ENCODE data around the gene LLCFC1.

The LLCFC1 gene

GRCh38 chr7:142950235-142950634, 11.0 kb downstream of the LLCFC1 start:
- FAIRE-seq, result no peak
- TF ChIP-seq TAF1 (IDR thresholded peaks at IDR 0.05; ENCODE audit: borderline replicate concordance, low read depth, low read length), result no peak
- no peak for TF ChIP-seq POLR2A (IDR thresholded peaks at IDR 0.05; ENCODE audit: low read depth, low read length)
- no peak for TF ChIP-seq POLR2AphosphoS5 (IDR thresholded peaks at IDR 0.05; ENCODE audit: low read depth, low read length)
- no peak for DNase-seq (ENCODE audit: insufficient read length)

DNA sequence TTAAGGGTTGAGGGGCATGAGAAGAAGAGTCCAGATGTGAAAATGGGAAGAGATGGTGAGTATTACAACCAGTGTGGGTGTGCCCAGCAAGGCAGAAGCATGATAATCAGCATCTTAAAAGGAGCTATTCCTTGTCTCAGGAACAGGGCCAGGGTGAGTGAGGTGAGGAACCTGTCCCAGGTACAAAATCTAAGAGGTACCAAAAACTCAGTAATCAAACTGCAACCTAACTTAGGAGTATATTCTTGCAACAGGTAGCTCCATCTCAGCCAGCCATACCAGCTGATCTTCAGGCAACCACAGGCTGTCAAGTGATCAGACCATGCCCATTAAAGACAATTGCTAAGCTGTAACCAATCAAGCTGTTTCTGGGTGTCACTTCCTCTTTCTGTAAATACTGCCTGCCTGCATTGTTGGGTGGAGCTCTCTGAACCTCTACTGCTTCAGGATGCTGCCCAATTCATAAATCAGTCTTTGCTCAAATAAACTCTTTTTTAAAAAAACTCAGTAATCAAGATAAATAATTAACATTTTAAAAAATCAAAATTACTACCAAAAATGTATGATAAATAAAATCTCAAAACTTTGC, 15.5 kb downstream of the LLCFC1 start:
- TF ChIP-seq POLR2A (IDR thresholded peaks at IDR 0.05; ENCODE audit: low read depth, low read length), result no peak
- no peak for TF ChIP-seq POLR2AphosphoS5 (IDR thresholded peaks at IDR 0.05; ENCODE audit: low read depth, low read length)
- TF ChIP-seq TAF1 (IDR thresholded peaks at IDR 0.05; ENCODE audit: borderline replicate concordance, low read depth, low read length), result no peak
- DNase-seq (ENCODE audit: insufficient read length) (no peak), FAIRE-seq (no peak)

GRCh38 chr7:142956951-142957623, 17.8 kb downstream of the LLCFC1 start:
- DNase-seq (ENCODE audit: insufficient read length) (no peak), FAIRE-seq (no peak)
- TF ChIP-seq POLR2A (IDR thresholded peaks at IDR 0.05; ENCODE audit: low read depth, low read length) (no peak), TAF1 (IDR thresholded peaks at IDR 0.05; ENCODE audit: borderline replicate concordance, low read depth, low read length) (no peak)

GRCh38 chr7:142957723-142958122, 18.4 kb downstream of the LLCFC1 start:
- no peak for FAIRE-seq
- TF ChIP-seq POLR2A (IDR thresholded peaks at IDR 0.05; ENCODE audit: low read depth, low read length) (no peak), POLR2AphosphoS5 (IDR thresholded peaks at IDR 0.05; ENCODE audit: low read depth, low read length) (no peak), TAF1 (IDR thresholded peaks at IDR 0.05; ENCODE audit: borderline replicate concordance, low read depth, low read length) (no peak)
- DNase-seq (ENCODE audit: insufficient read length), result no peak

GRCh38 chr7:142959202-142959601, 19.9 kb downstream of the LLCFC1 start:
- no peak for DNase-seq (ENCODE audit: insufficient read length)
- FAIRE-seq, result no peak
- TF ChIP-seq POLR2AphosphoS5 (IDR thresholded peaks at IDR 0.05; ENCODE audit: low read depth, low read length) (no peak), TAF1 (IDR thresholded peaks at IDR 0.05; ENCODE audit: borderline replicate concordance, low read depth, low read length) (no peak), POLR2A (IDR thresholded peaks at IDR 0.05; ENCODE audit: low read depth, low read length) (no peak)

DNA sequence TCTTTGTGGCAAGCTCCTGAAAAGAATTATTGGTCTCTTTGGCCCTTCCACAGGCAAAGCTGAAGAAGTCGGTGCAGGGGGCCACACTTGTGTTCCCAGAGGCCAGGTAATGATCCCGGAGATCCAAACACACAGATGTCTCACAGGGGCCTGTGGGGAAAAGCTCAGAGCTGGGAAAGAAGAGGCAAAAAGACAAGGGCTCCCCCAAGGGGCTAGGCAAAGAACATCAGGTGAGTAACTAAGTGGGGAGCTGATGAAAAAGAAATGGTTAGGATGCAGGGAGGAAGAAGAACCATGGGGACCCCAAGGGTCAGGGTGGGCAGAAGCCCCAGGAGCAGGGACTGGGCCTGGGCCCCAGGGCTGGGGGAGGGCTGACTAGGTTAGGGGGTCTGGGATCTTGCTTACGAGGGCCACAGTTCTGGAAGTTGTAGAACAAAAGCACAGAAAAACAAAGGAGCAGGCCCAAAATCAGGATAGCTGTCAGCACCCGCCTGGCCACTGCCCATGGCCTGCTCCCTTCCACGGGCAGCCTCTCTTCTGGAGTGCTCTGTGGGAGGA, 21.8 kb downstream of the LLCFC1 start:
- TF ChIP-seq POLR2A (IDR thresholded peaks at IDR 0.05; ENCODE audit: low read depth, low read length), result no peak
- no peak for TF ChIP-seq POLR2AphosphoS5 (IDR thresholded peaks at IDR 0.05; ENCODE audit: low read depth, low read length)
- TF ChIP-seq TAF1 (IDR thresholded peaks at IDR 0.05; ENCODE audit: borderline replicate concordance, low read depth, low read length), result no peak
- FAIRE-seq (no peak), DNase-seq (ENCODE audit: insufficient read length) (no peak)

DNA sequence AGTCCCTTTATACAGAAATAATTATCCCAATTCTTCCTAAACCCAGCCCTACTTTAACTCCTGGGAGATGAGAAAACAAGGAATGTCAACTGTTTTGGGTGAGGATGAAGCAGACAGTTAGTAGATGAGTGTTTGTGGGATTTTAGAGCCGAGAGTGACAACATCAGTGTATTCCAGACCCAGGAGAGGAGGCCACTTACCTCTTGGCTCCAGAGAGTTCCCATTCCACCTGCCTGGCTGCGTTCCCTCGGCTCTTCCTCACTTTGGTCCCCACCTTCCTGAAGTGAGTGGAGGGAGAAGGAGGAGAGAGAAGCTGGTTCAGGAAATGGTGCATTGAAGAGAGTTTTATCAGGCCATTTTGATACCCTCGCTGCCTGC, 22.3 kb downstream of the LLCFC1 start:
- no peak for TF ChIP-seq POLR2A (IDR thresholded peaks at IDR 0.05; ENCODE audit: low read depth, low read length)
- DNase-seq (ENCODE audit: insufficient read length) (no peak), FAIRE-seq (no peak)

DNA sequence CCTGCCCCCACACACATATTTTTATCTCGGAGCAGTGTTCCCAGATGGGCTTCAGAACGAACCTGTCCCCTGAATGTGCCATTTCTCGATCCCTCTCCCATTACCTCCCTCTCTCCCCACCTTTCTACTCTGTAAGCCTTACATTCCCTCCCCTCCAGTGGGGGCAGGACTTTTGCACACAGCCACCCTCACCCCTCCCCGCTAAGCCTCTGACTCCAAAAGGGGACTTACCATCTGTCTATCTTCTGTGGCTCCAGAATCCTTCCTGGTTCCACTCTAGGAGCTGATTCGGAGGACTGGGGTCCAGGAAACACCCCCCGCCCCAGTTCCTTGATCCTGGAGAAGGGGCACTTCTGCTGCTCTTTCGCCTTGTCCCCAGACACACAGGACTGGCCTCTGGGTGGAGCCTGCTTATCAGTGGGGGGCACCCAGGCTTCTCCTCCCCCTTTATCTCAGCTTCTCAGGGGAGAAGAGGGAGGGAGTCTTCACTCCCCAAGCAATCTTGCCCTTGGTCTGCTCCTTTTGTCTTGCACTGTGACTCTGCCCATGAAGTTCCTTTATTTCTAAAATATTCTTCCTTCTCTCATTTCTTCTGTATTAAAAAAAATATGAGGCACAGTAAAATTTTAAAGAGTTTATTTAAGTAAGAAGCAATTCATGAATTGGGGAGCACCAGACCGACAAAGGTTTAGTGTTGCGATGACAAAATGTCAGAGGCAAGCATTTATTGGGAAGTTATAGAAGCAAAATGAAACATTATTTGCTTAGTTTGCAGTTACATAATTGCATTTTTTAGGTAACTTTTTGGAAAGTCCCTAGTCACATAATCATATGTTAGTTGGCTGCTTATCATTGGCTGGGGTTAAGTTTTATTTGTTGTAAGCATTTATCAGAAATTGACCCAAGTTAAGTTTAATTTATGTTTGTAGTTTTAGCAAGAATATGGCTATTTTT, 23.0 kb downstream of the LLCFC1 start, which contains the start of gene KEL:
KEL (minus strand) TSS at position 391 of the 954 bp plus-strand sequence; CDS start at position 234, 157 bp downstream.
- no peak for FAIRE-seq
- TF ChIP-seq POLR2AphosphoS5 (IDR thresholded peaks at IDR 0.05; ENCODE audit: low read depth, low read length) (no peak), TAF1 (IDR thresholded peaks at IDR 0.05; ENCODE audit: borderline replicate concordance, low read depth, low read length) (no peak), POLR2A (IDR thresholded peaks at IDR 0.05; ENCODE audit: low read depth, low read length) (no peak)
- no peak for DNase-seq (ENCODE audit: insufficient read length)

GRCh38 chr7:142962991-142963390, 23.7 kb downstream of the LLCFC1 start:
- FAIRE-seq, result no peak
- DNase-seq (ENCODE audit: insufficient read length), result no peak
- no peak for TF ChIP-seq POLR2A (IDR thresholded peaks at IDR 0.05; ENCODE audit: low read depth, low read length)
- no peak for TF ChIP-seq POLR2AphosphoS5 (IDR thresholded peaks at IDR 0.05; ENCODE audit: low read depth, low read length)
- no peak for TF ChIP-seq TAF1 (IDR thresholded peaks at IDR 0.05; ENCODE audit: borderline replicate concordance, low read depth, low read length)

- DNase-seq (ENCODE audit: insufficient read length) (no peak), FAIRE-seq (no peak)
- TF ChIP-seq POLR2AphosphoS5 (IDR thresholded peaks at IDR 0.05; ENCODE audit: low read depth, low read length) (no peak), TAF1 (IDR thresholded peaks at IDR 0.05; ENCODE audit: borderline replicate concordance, low read depth, low read length) (no peak), POLR2A (IDR thresholded peaks at IDR 0.05; ENCODE audit: low read depth, low read length) (no peak)
Observed at GRCh38 chr7:142963993-142964392, 24.7 kb downstream of the LLCFC1 start.

DNA sequence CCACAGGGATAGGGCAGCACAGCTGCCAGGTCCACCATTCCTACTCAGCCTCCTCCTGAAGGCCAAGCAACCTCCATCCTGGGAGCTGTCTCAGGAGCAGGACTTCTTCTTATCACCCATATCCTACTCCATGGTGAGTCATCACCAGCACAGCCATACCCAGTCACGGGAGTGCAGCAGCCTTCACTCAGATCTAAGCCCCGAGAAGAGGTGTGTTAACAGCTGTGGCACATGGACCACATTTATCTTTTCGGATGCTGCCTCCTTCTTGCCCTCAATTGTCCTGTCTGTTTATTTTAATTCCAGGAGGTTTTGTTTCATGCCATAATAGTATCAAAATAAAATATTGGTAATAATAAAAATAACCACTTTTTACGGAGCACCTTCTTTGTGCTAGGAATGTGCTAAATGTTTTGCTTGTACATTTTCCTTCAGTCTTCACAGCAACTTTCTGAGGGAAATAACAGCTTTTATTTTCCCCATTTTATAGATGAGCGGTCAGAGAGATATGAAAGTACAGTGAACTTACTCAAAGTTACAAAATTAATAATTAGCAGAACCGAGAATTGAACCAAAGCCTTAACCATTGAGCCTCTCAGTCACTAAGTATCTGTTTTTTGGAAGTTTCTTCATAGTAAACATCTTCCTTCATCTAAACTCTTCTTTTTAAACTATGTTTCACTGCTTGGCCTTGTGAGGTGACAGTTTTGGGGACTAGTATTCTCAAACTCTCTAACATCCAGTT, 25.4 kb downstream of the LLCFC1 start:
- FAIRE-seq (no peak), DNase-seq (ENCODE audit: insufficient read length) (no peak)
- no peak for TF ChIP-seq POLR2AphosphoS5 (IDR thresholded peaks at IDR 0.05; ENCODE audit: low read depth, low read length)
- no peak for TF ChIP-seq POLR2A (IDR thresholded peaks at IDR 0.05; ENCODE audit: low read depth, low read length)
- TF ChIP-seq TAF1 (IDR thresholded peaks at IDR 0.05; ENCODE audit: borderline replicate concordance, low read depth, low read length), result no peak
